ENCODE measurements around the gene CEP126. TPM values are rescaled to one million over a fixed set of nuclear protein-coding genes. Genes with fewer than 3 reads are reported as not detected.

The CEP126 gene
- total RNA-seq, 2 donors from 2014 or later: 2.6 to 3.6 TPM

GRCh38 chr11:101923554-101923953 is 8.7 kb downstream of the CEP126 start:
- no peaks in the 10 kb centered on the region for H3K9me3 ChIP-seq
- no peak overlapping the region for H3K9ac ChIP-seq (ENCODE audit: low read depth in 2 of 2, low read length in 2 of 2)
- no peaks in the 10 kb centered on the region for H3K36me3 ChIP-seq
- no peak for TF ChIP-seq CTCF (IDR thresholded peaks at IDR 0.05)
- no peak overlapping the region for H3K27ac ChIP-seq
- no peaks in the 10 kb centered on the region for H3K4me1 ChIP-seq
- intact Hi-C loops (cut with DNase I): no loop called here
- H3K4me3 ChIP-seq: no peak overlapping the region
- H3K27me3 ChIP-seq: no peaks in the 10 kb centered on the region
- DNase-seq: no peak

- Histone ChIP-seq H3K9me3 (no peaks in the 10 kb centered on the region), H3K4me3 (no peak overlapping the region), H3K27me3 (no peaks in the 10 kb centered on the region), H3K27ac (no peak overlapping the region), H3K9ac (ENCODE audit: low read depth in 2 of 2, low read length in 2 of 2) (no peak overlapping the region), H3K4me1 (no peaks in the 10 kb centered on the region), H3K36me3 (no peaks in the 10 kb centered on the region)
- DNase-seq: no peak
- intact Hi-C loops (cut with DNase I): no loop called here
- TF ChIP-seq CTCF (IDR thresholded peaks at IDR 0.05): no peak
Measured at GRCh38 chr11:101929294-101929915, 14.6 kb downstream of the CEP126 start.

- Histone ChIP-seq H3K27ac (no peak overlapping the region), H3K4me3 (no peak overlapping the region), H3K9me3 (no peaks in the 10 kb centered on the region), H3K27me3 (no peaks in the 10 kb centered on the region), H3K9ac (ENCODE audit: low read depth in 2 of 2, low read length in 2 of 2) (no peak overlapping the region), H3K36me3 (no peaks in the 10 kb centered on the region), H3K4me1 (no peaks in the 10 kb centered on the region)
- TF ChIP-seq CTCF (IDR thresholded peaks at IDR 0.05): no peak
- no peak for DNase-seq
- intact Hi-C loops (cut with DNase I): no loop called here
Measured at GRCh38 chr11:101931692-101932091, 16.9 kb downstream of the CEP126 start.

GRCh38 chr11:101940901-101941520 is 26.2 kb downstream of the CEP126 start:
- no peak overlapping the region for H3K9ac ChIP-seq (ENCODE audit: low read depth in 2 of 2, low read length in 2 of 2)
- H3K27me3 ChIP-seq: no peaks in the 10 kb centered on the region
- H3K4me3 ChIP-seq: no peak overlapping the region

GRCh38 chr11:101944923-101945322 is 30.1 kb downstream of the CEP126 start:
- TF ChIP-seq CTCF (IDR thresholded peaks at IDR 0.05): no peak
- H3K36me3 ChIP-seq: no peaks in the 10 kb centered on the region
- no peaks in the 10 kb centered on the region for H3K9me3 ChIP-seq
- H3K27ac ChIP-seq: no peak overlapping the region
- H3K27me3 ChIP-seq: no peaks in the 10 kb centered on the region
- intact Hi-C loops (cut with DNase I): no loop called here
- no peak for DNase-seq
- no peak overlapping the region for H3K9ac ChIP-seq (ENCODE audit: low read depth in 2 of 2, low read length in 2 of 2)
- no peaks in the 10 kb centered on the region for H3K4me1 ChIP-seq
- no peak overlapping the region for H3K4me3 ChIP-seq

More at GRCh38 chr11:101940901-101941520, 26.2 kb downstream of the CEP126 start:
- Histone ChIP-seq H3K27ac (no peak overlapping the region), H3K36me3 (no peaks in the 10 kb centered on the region), H3K4me1 (no peaks in the 10 kb centered on the region), H3K9me3 (no peaks in the 10 kb centered on the region)
- intact Hi-C loops (cut with DNase I): no loop called here
- DNase-seq: no peak
- no peak for TF ChIP-seq CTCF (IDR thresholded peaks at IDR 0.05)
